ENCODE results near the gene ARNT2. TPM values are rescaled to one million over a fixed set of nuclear protein-coding genes. Genes with fewer than 3 reads are reported as not detected.

Gene ARNT2
- total and polyA plus RNA-seq, 2 of the 13 experiments (the other 11 are each of a cell fraction or from before 2014, with no cell fraction given), result 0.69 to 1.7 TPM

DNA sequence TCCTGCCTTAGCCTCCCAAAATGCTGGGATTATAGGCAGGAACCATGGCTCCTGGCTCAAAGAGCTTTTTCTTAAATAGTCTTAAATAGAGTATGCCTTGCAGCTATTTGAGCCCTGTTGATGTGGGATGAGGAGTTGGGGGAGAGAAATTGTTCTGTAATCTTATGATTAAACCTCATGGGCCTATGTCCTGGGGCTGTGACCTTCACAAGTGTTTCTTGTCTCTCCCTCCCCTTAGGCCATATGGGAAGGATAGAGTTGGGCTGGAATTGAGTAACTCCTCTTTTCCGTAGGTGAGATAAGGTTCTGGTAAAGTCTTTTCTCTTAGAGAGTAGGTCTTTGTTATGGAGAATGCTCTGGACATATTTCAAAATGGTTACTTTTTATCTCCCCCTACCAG lies 114.3 kb downstream of the ARNT2 start:
- CTCF ChIA-PET (ENCODE audit: low intra/inter-chr PET ratio, low total read pairs), result no interaction called here
- WGBS (ENCODE audit: low lambda C conversion rate), result 47% methylated on average over 1 of the region's 1 CpG

DNA sequence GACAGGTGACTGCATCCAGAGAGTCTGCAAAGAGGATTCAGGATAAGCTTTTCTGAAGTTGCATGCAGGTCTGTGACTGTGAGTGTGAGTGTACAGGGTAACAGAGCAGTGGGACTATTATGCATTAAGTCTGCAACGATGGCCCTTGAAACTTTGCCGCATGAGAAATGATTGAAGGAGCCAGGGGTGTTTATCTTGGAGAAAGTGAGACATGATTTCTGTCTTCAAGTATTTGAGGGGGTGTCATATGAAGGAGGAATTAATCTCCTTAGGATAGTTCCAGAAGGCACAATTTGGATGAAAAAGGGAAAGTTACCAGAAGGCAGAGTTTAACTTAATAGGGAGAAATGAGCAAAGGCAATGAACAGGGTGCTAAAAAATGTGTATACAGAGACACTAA lies 119.6 kb downstream of the ARNT2 start:
- Histone ChIP-seq H3K36me3 (replicated peaks in 1 of 2; ENCODE audit: control insufficient read depth in 1 of 2, insufficient read depth in 2 of 2, low read length in 2 of 2) (no peaks in the 10 kb centered on the region), H3K9ac (ENCODE audit: insufficient read depth, low read depth, low read length) (no peak overlapping the region), H4K20me1 (ENCODE audit: insufficient read depth, low read length) (no peaks in the 10 kb centered on the region), H3K9me3 (ENCODE audit: low read length) (no peaks in the 10 kb centered on the region), H3K4me1 (ENCODE audit: insufficient read depth, low read length) (no peaks in the 10 kb centered on the region), H3K4me3 (replicated peaks in 1 of 3; ENCODE audit: insufficient read depth in 1 of 3, low read depth in 2 of 3, low read length in 3 of 3) (no peak overlapping the region), H2AFZ (ENCODE audit: low read length) (no peak overlapping the region), H3K27ac (ENCODE audit: extremely low read length, insufficient read depth, low read length) (no peak overlapping the region), H3K27me3 (ENCODE audit: control insufficient read depth in 1 of 2, insufficient read depth in 2 of 2, low read length in 2 of 2) (no peaks in the 10 kb centered on the region), H3K4me2 (ENCODE audit: low read depth, low read length) (no peak overlapping the region), H3K79me2 (ENCODE audit: insufficient read depth, low read length) (no peaks in the 10 kb centered on the region)
- intact Hi-C loops (cut with micrococcal nuclease; ENCODE audit: unreplicated experiment), result no loop called here
- BruUV-seq (replicated peaks), result no TSS peak
- ChIA-PET CTCF (ENCODE audit: low intra/inter-chr PET ratio, low total read pairs) (no interaction called here), POLR2A (no interaction called here)
- in situ Hi-C loops (cut with HindIII; ENCODE audit: extremely low pct_ligation_motif_present, low pct_unique_long_range_greater_than_20kb), result no loop called here
- DNase-seq (ENCODE audit: low spot score) (no peak), ATAC-seq (no peak), FAIRE-seq (no peak)
- WGBS (ENCODE audit: low lambda C conversion rate), result 80% methylated on average over 2 of the region's 2 CpGs
- no peak for TF ChIP-seq ZBTB21 (CRISPR knock-in tag; IDR thresholded peaks at IDR 0.05)
- TF ChIP-seq PRPF4 (IDR thresholded peaks at IDR 0.05; ENCODE audit: low read depth, low read length, poor library complexity, severe bottlenecking), result no peak
- TF ChIP-seq ZNF20 (CRISPR knock-in tag; IDR thresholded peaks at IDR 0.05), result no peak
- no peak for TF ChIP-seq ARNT (IDR thresholded peaks at IDR 0.05)
- TF ChIP-seq SIN3B (IDR thresholded peaks at IDR 0.05; ENCODE audit: low read length), result no peak
- no peak for TF ChIP-seq MAFK (conservative IDR thresholded peaks at IDR 0.05 in 1 of 2, IDR thresholded peaks at IDR 0.05 in 1 of 2; ENCODE audit: low read length in 2 of 2)
- TF ChIP-seq, protein P1, sequence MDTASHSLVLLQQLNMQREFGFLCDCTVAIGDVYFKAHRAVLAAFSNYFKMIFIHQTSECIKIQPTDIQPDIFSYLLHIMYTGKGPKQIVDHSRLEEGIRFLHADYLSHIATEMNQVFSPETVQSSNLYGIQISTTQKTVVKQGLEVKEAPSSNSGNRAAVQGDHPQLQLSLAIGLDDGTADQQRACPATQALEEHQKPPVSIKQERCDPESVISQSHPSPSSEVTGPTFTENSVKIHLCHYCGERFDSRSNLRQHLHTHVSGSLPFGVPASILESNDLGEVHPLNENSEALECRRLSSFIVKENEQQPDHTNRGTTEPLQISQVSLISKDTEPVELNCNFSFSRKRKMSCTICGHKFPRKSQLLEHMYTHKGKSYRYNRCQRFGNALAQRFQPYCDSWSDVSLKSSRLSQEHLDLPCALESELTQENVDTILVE (CRISPR knock-in tag; IDR thresholded peaks at IDR 0.05), result no peak
- TF ChIP-seq KDM2A (CRISPR knock-in tag; IDR thresholded peaks at IDR 0.05; ENCODE audit: borderline replicate concordance, low read depth), result no peak

More for the DNA sequence above, 114.3 kb downstream of the ARNT2 start:
- POLR2A ChIA-PET, result no interaction called here
- Histone ChIP-seq H2AFZ (ENCODE audit: low read length) (no peak overlapping the region), H3K27ac (ENCODE audit: extremely low read length, insufficient read depth, low read length) (no peak overlapping the region), H3K36me3 (replicated peaks in 1 of 2; ENCODE audit: control insufficient read depth in 1 of 2, insufficient read depth in 2 of 2, low read length in 2 of 2) (no peaks in the 10 kb centered on the region), H3K79me2 (ENCODE audit: insufficient read depth, low read length) (no peaks in the 10 kb centered on the region), H3K27me3 (ENCODE audit: control insufficient read depth in 1 of 2, insufficient read depth in 2 of 2, low read length in 2 of 2) (no peaks in the 10 kb centered on the region), H3K9ac (ENCODE audit: insufficient read depth, low read depth, low read length) (no peak overlapping the region), H3K4me2 (ENCODE audit: low read depth, low read length) (no peak overlapping the region), H3K4me1 (ENCODE audit: insufficient read depth, low read length) (no peaks in the 10 kb centered on the region), H3K4me3 (replicated peaks in 1 of 3; ENCODE audit: insufficient read depth in 1 of 3, low read depth in 2 of 3, low read length in 3 of 3) (no peak overlapping the region), H3K9me3 (ENCODE audit: low read length) (no peaks in the 10 kb centered on the region), H4K20me1 (ENCODE audit: insufficient read depth, low read length) (no peaks in the 10 kb centered on the region)
- TF ChIP-seq ZNF337 (CRISPR knock-in tag; IDR thresholded peaks at IDR 0.05; ENCODE audit: borderline replicate concordance, low read depth) (no peak), ZNF30 (CRISPR knock-in tag; IDR thresholded peaks at IDR 0.05) (no peak), RFX1 (IDR thresholded peaks at IDR 0.05) (no peak), ZNF703 (CRISPR knock-in tag; IDR thresholded peaks at IDR 0.05; ENCODE audit: borderline replicate concordance) (no peak), CHCHD3 (CRISPR knock-in tag; IDR thresholded peaks at IDR 0.05) (no peak), CBX5 (CRISPR knock-in tag; IDR thresholded peaks at IDR 0.05; ENCODE audit: borderline replicate concordance) (no peak), DPF2 (CRISPR knock-in tag; IDR thresholded peaks at IDR 0.05; ENCODE audit: borderline replicate concordance, low read depth) (no peak)
- TF ChIP-seq, protein P2, sequence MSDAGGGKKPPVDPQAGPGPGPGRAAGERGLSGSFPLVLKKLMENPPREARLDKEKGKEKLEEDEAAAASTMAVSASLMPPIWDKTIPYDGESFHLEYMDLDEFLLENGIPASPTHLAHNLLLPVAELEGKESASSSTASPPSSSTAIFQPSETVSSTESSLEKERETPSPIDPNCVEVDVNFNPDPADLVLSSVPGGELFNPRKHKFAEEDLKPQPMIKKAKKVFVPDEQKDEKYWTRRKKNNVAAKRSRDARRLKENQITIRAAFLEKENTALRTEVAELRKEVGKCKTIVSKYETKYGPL (CRISPR knock-in tag; IDR thresholded peaks at IDR 0.05), result no peak
- TF ChIP-seq, protein P3, sequence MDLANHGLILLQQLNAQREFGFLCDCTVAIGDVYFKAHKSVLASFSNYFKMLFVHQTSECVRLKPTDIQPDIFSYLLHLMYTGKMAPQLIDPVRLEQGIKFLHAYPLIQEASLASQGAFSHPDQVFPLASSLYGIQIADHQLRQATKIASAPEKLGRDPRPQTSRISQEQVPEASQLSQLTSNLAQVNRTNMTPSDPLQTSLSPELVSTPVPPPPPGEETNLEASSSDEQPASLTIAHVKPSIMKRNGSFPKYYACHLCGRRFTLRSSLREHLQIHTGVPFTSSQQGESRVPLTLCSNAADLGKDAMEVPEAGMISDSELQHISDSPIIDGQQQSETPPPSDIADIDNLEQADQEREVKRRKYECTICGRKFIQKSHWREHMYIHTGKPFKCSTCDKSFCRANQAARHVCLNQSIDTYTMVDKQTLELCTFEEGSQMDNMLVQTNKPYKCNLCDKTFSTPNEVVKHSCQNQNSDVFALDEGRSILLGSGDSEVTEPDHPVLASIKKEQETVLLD (CRISPR knock-in tag; IDR thresholded peaks at IDR 0.05; ENCODE audit: low read depth), result no peak
- in situ Hi-C loops (cut with HindIII; ENCODE audit: extremely low pct_ligation_motif_present, low pct_unique_long_range_greater_than_20kb), result no loop called here
- BruUV-seq (replicated peaks), result no TSS peak
- FAIRE-seq (no peak), DNase-seq (ENCODE audit: low spot score) (no peak), ATAC-seq (no peak)
- intact Hi-C loops (cut with micrococcal nuclease; ENCODE audit: unreplicated experiment), result no loop called here

All from HepG2 (cell line).